RPMI8226 (cell line): ENCODE data around the gene ZNHIT1.

Source experiments
- DNase-seq: peaks from one replicate; pipeline ENCODE4 v3.0.0-alpha.2; 2015

ZNHIT1 gene

GRCh38 chr7:101217388-101218235 is at the start of gene ZNHIT1, which contains the start of gene PLOD3:
Gene ZNHIT1, plus strand, starts transcription at chr7:101218165. Its CDS starts 31 bp downstream, at chr7:101218196.
Gene PLOD3, minus strand, starts transcription at chr7:101217581. Its CDS starts 307 bp downstream, at chr7:101217274.
- peak; percentile 100 for DNase-seq

DNA sequence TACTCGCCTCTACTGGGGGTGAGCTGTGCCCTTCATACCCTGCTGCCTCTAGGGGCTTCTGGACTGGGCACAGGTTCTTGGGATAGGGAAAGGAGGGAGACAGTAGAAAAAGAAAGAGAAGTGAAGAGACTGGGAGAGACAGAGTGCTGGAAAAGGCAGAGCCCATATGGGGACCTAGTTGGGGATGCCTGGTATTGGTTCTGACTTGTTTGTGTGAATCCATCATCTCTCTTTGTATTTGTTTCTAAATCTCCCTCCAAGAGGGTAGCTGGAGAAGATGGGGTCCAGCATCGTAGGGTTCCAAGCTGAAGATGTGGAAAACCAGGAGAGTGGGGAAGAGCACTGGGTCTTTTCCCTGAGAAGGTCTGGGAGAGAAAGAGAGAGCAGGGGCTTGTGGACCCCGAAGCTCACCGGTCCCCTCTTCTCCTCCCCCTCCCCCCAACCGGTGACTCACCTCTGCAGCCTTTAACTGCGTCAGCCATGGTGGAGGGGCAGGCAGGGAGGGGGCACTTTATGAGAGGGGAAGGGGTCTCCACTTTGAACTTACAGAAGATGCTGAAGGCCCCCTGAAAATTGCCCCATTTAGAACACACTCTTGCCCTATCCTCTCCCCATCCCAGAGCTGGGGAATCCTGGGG is 49.4 kb upstream of the ZNHIT1 start:
- peak; percentile 2 for DNase-seq

DNA sequence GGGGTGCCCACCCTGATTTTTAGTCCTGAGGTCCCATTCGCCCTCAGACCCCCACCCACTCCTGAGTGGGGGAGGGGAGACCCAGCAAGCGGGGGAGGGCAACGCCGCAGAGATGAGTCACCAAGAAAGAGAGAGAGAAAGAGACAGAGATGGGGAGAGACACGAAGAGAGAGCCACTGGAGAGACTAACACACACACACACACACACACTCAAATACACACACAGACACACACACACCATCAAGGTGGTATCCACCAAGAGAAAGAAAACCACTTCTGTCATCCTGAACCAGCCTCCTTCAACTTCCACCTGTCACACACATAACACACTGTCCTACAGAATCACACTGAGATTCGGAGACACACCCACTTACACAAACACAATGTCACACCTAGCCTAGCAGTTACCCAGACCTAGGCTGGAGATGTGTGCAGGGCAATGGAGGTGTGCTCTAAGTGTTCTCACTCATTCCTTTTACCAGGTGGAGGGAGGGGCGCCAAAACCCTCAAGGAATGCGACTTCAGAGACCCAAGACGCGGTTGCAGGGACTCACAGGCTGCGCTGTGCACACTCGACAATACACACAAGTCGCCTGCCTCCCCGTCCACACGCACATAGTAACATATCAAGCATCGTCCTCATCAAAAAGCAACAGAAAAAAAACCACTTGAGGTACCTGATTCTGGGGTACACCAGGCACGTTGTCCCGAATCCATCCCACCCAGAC is 48.7 kb upstream of the ZNHIT1 start:
- DNase-seq, result peak; percentile 2

- DNase-seq, result peak; percentile 80
Measured at GRCh38 chr7:101169838-101170551, 48.0 kb upstream of the ZNHIT1 start.

DNA sequence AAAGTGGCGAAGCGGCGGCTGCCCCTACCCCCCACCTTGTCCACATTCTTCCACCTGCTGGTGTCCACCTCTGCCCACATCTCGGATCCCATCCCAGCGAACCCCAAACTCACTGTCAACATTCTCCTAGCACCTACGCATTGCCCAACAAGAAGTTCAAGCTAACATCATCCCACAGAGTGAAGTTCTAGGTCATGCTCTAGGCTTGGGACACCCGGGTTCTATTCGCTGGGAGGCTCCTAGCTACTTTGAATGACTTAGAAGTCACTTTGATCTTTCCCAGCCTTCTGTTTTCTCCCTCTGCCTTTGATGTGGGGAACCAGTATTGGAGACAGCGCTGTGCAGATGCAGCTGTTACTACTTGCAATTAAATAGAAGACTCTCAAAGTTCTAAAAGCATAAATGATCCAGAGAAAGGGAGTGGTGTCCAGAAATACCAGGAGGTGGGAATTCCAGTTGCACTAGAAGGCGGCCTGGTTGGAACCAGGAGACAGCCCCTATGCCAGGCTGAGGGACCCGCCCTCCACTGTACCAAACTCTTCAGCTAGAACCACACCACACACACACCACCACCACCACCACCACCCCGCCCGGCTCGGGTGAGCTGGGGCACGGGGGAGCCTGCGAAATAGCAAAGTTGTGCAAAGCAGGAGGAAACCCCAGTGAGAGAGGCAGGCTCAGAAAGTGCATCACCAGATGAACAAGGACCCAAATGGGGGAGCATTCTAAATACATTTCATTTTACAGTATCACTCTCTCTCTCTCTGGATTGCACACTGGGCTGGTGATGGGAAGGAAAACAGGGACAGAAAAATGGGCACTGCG is 47.1 kb upstream of the ZNHIT1 start:
- peak; percentile 25 for DNase-seq

DNA sequence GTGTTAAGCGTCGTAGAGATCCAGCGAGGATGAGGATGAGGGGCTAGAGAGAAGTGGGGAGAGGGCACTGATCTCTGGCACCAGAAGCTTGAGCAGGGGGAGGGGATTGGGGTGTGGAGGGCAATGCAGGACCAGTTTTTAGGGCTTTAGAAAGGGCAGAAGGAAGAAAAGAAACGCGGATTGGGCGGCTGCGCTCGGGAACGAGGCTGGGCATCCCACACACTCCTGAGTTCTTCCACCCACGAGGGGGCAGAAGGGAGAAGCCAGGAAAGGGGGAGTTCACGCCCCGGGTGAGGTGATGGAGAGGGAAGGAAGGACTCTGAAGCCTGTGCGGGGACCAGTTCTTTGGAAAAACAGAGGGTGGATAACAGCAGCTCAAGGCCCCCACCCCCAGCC is 46.5 kb upstream of the ZNHIT1 start:
- DNase-seq, result peak; percentile 24

DNA sequence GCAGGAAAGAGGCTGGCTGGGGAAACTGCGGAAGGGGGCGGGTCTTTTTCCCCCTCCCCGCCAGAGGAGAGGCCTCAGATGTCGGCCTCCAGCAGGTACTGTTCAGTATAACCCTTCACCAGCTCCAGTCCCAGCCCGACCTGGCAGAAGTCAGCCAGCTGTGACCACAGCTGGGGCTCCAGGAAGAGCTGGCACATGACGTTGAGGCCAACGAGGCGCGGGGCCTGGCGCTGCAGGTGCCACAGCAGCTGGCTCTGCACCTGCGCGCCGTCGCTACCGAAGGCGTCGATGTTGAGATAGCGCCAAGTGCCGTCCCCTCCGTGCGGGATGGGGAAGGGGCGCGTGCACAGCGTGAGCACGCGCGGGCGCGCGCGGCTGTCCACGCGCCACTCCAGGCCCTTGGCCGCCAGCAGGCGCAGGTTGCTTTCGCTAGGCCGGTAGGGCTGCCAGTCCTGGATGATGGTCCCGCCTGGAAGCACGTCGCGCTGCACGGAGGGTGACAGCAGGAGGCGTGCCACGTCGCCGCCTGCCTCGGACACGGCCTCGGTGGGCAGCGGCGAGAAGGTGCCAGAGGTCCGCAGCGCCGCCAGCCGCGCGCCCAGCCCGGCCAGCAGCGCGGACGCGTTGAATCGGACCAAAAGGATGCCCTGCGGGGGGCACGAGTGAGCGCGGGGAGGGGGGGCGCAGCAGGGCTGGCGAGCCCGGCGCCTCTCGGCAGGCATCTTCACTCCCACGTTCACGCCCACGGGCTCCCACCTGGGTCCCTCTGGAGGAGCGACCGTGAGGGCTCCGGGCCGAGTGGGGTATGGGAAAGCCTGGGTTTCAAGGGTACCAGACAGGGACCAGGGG is 45.7 kb upstream of the ZNHIT1 start:
- peak; percentile 99 for DNase-seq

DNA sequence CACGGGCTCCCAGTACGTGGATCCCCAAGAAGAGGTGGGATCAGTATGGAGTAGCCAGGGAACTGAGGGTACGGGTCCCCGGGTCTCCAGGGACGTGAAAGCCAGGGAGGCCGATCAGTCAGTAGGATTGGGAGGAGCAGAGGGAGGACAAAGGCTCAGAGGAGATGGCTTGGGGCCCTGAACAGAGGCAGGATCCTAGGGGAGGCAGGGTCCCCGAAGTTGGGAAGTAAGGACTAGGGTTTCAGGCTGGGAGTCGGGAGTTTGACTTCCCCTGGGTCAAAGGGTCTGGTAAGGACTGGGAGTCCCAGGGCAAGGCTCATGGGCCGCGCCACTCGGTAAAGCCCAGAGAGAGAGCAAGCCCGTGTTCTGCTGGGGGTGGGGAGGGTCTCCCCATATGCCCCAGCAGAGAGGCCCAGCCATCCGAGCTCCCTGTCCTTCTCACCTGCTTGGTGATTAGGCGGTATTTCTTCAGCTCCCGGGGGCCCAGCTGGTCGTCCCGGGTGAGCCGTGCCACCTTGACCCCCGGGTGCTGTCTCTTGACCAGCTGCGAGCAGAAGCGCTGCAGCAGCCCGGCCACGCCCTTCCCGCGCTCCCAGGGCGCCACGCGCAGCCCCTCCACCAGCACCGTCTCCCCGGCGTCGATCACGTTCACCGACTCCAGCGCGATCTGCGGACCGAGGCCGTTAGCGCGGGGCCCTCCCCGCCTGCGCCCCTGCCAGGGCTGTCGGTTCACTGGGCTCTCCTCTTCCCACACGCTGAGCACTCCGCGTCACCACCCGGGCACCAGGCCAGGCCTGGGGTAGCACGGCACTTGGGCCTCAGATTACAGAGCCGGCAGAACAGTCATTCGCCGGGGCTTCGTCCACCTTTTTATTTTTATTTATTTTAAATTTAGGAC is 44.9 kb upstream of the ZNHIT1 start:
- DNase-seq, result peak; percentile 93

- DNase-seq, result peak; percentile 60
Measured at GRCh38 chr7:101173752-101174244, 44.2 kb upstream of the ZNHIT1 start.

GRCh38 chr7:101174322-101174854 is 43.6 kb upstream of the ZNHIT1 start:
- peak; percentile 79 for DNase-seq

GRCh38 chr7:101175664-101176063 is 42.3 kb upstream of the ZNHIT1 start:
- DNase-seq, result no peak

- DNase-seq, result no peak
Measured at GRCh38 chr7:101177644-101178043, 40.3 kb upstream of the ZNHIT1 start.

- peak; percentile 70 for DNase-seq
Measured at GRCh38 chr7:101179117-101179516, 38.8 kb upstream of the ZNHIT1 start.

- DNase-seq, result no peak
Measured at GRCh38 chr7:101179713-101180112, 38.3 kb upstream of the ZNHIT1 start.

DNA sequence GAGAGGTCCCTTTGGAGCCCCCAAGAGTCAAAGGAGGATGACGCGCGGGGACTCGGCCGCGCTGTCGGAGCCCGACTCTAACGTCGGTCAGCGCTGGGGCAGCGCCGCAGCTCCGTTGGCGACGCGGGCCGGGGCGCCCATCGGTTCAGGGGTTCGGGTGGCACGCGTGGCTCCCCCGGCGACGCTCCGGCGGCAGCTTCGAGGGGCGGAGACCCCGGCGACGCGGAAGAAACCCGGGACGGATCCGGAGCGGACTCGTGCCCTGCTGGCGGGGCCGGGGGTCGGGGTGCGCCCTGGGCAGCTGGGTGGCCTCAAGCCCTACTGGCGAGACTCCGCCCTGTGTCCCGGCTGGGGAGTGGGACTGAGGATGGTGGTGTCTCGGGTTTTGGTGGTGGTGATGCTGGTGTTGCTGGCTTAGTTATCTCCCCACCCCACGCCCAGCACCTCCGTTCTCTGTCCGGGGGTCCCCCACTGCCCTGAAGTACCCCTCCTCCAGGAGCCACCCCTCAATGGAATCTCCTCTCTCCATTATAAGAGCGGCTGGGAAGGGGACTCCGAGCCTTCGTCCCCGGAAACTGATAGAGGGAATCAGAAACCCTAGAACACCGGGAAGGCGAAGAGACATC is 37.7 kb upstream of the ZNHIT1 start, which contains the start of gene NAT16:
Gene NAT16, minus strand, starts transcription at position 164 of the 626 bp plus-strand sequence. CDS start 5,486 bp downstream, outside the sequence.
- DNase-seq, result no peak

DNA sequence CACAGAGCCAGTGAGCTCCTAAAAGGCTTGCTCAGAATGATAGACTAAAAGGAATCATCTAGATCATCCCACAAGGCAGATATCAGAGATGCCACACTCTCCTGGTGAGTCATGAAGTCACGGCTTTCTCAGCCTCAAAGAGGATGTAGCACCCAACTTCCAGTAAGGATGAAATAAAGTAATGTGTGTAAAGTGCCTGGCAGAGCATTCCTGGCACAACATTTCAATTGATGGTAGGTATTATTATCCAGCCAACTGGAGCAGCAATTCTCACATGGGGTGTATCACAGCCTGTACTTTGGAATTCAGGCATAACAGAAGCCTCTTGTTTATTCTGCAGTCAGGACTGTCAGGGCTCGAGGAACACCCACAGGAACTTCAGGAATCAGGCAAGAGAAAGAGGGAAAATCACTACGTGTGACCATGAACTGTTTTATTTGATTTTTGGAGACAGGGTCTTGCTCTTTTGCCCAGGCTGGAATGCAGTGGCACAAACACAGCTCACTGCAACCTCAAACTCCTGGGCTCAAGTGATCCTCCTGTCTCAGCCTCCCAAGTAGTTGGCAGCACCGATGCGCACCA is 32.6 kb upstream of the ZNHIT1 start:
- no peak for DNase-seq

DNA sequence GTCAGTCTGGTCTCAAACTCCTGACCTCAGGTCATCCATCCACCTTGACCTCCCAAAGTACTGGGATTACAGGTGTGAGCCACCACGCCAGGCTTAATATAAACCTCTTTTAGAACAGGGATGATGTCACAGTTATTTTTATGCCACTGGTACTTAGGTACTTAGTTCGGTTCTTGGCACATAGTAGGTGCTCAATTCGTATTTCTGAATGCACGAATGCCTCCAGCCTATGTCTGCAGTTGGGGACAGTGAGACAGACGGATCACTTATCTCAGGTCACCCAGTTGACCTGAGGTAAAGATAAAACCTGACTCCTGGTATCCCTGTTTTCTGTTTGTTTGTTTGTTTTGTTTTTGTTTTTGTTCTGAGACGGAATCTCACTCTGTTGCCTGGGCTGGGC is 31.8 kb upstream of the ZNHIT1 start:
- DNase-seq, result no peak

- DNase-seq, result peak; percentile 54
Measured at GRCh38 chr7:101186844-101187428, 31.0 kb upstream of the ZNHIT1 start.
